ENCODE data around the gene PHTF1.

The PHTF1 gene

GRCh38 chr1:113672491-113672890 is 86.8 kb downstream of the PHTF1 start:
- no peak for TF ChIP-seq EZH2 (IDR thresholded peaks at IDR 0.05; ENCODE audit: borderline replicate concordance, low read length)
- no peak for TF ChIP-seq CTCF (IDR thresholded peaks at IDR 0.05; ENCODE audit: low read length)
- no peak overlapping the region for H3K27ac ChIP-seq (ENCODE audit: low read depth, low read length, poor library complexity, severe bottlenecking)
- no peaks in the 10 kb centered on the region for H3K36me3 ChIP-seq (ENCODE audit: insufficient read depth, low read length)
- no peaks in the 10 kb centered on the region for H3K4me1 ChIP-seq (ENCODE audit: insufficient read depth, low read length, severe bottlenecking)
- H3F3A ChIP-seq (ENCODE audit: insufficient read depth, low read length) = no peaks in the 10 kb centered on the region
- H2AFZ ChIP-seq (ENCODE audit: low read length) = no peak overlapping the region
- no peaks in the 10 kb centered on the region for H4K20me1 ChIP-seq (ENCODE audit: insufficient read depth, low read length)
- no peaks in the 10 kb centered on the region for H3K27me3 ChIP-seq (ENCODE audit: insufficient read depth, low read length)
- no peaks in the 10 kb centered on the region for H3K9me3 ChIP-seq (ENCODE audit: low read length)
- H3K9me2 ChIP-seq (ENCODE audit: low read depth, low read length) = no peaks in the 10 kb centered on the region
- H3K79me2 ChIP-seq (ENCODE audit: insufficient read depth, low read length) = no peaks in the 10 kb centered on the region
- no peak overlapping the region for H3K9ac ChIP-seq (ENCODE audit: low read length)
- H3K4me2 ChIP-seq (ENCODE audit: low read length) = no peak overlapping the region
- no peak overlapping the region for H3K4me3 ChIP-seq (ENCODE audit: low read depth, low read length, poor library complexity, severe bottlenecking)

- no peaks in the 10 kb centered on the region for H3K27me3 ChIP-seq (ENCODE audit: insufficient read depth, low read length)
- H3K27ac ChIP-seq (ENCODE audit: low read depth, low read length, poor library complexity, severe bottlenecking) = no peak overlapping the region
- H3K4me3 ChIP-seq (ENCODE audit: low read depth, low read length, poor library complexity, severe bottlenecking) = no peak overlapping the region
- no peaks in the 10 kb centered on the region for H3F3A ChIP-seq (ENCODE audit: insufficient read depth, low read length)
- no peaks in the 10 kb centered on the region for H3K9me3 ChIP-seq (ENCODE audit: low read length)
- H2AFZ ChIP-seq (ENCODE audit: low read length) = no peak overlapping the region
- no peak overlapping the region for H3K9ac ChIP-seq (ENCODE audit: low read length)
- TF ChIP-seq CTCF (IDR thresholded peaks at IDR 0.05; ENCODE audit: low read length) (no peak), EZH2 (IDR thresholded peaks at IDR 0.05; ENCODE audit: borderline replicate concordance, low read length) (no peak)
- H3K4me2 ChIP-seq (ENCODE audit: low read length) = no peak overlapping the region
- no peaks in the 10 kb centered on the region for H3K79me2 ChIP-seq (ENCODE audit: insufficient read depth, low read length)
- H3K9me2 ChIP-seq (ENCODE audit: low read depth, low read length) = no peaks in the 10 kb centered on the region
- H4K20me1 ChIP-seq (ENCODE audit: insufficient read depth, low read length) = no peaks in the 10 kb centered on the region
- H3K4me1 ChIP-seq (ENCODE audit: insufficient read depth, low read length, severe bottlenecking) = no peaks in the 10 kb centered on the region
- no peaks in the 10 kb centered on the region for H3K36me3 ChIP-seq (ENCODE audit: insufficient read depth, low read length)
These were observed 88.6 kb downstream of the PHTF1 start for GRCh38 chr1:113670650-113671049.

GRCh38 chr1:113669988-113670387 is 89.3 kb downstream of the PHTF1 start:
- no peak for TF ChIP-seq CTCF (IDR thresholded peaks at IDR 0.05; ENCODE audit: low read length)
- TF ChIP-seq EZH2 (IDR thresholded peaks at IDR 0.05; ENCODE audit: borderline replicate concordance, low read length) = no peak
- no peaks in the 10 kb centered on the region for H3F3A ChIP-seq (ENCODE audit: insufficient read depth, low read length)
- no peaks in the 10 kb centered on the region for H3K9me3 ChIP-seq (ENCODE audit: low read length)
- no peak overlapping the region for H3K9ac ChIP-seq (ENCODE audit: low read length)
- H3K4me3 ChIP-seq (ENCODE audit: low read depth, low read length, poor library complexity, severe bottlenecking) = no peak overlapping the region
- no peak overlapping the region for H3K27ac ChIP-seq (ENCODE audit: low read depth, low read length, poor library complexity, severe bottlenecking)
- no peaks in the 10 kb centered on the region for H3K9me2 ChIP-seq (ENCODE audit: low read depth, low read length)
- H3K4me1 ChIP-seq (ENCODE audit: insufficient read depth, low read length, severe bottlenecking) = no peaks in the 10 kb centered on the region
- no peaks in the 10 kb centered on the region for H3K79me2 ChIP-seq (ENCODE audit: insufficient read depth, low read length)
- no peak overlapping the region for H3K4me2 ChIP-seq (ENCODE audit: low read length)
- H2AFZ ChIP-seq (ENCODE audit: low read length) = no peak overlapping the region
- no peaks in the 10 kb centered on the region for H3K36me3 ChIP-seq (ENCODE audit: insufficient read depth, low read length)
- H3K27me3 ChIP-seq (ENCODE audit: insufficient read depth, low read length) = no peaks in the 10 kb centered on the region
- no peaks in the 10 kb centered on the region for H4K20me1 ChIP-seq (ENCODE audit: insufficient read depth, low read length)

All from OCI-LY1 (cell line).